ENCODE measurements around the gene SCN2A. TPM values are rescaled to one million over a fixed set of nuclear protein-coding genes. Genes with fewer than 3 reads are reported as not detected.

Gene SCN2A
- total and polyA plus RNA-seq, 8 donors: 0.25 to 0.66 (median 0.54) TPM

DNA sequence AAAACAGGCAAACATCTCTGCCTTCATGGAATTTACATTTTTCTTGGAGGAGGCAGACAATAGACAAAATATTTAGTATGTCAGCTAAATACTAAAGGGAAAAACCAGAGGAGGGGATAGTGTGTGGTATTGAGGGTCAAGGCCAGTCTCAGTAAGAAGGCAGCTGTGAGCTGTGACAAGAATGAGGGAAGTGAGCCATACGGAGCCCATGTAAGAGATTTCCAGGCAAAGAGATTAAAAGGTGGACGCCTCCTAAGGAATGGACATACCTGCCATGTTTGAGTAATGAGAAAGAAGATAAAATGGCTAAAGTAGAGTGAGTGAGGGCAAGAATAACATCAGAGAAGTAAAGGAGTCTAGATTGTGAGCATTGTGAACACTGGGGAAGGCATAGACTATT is 2.2 kb upstream of the SCN2A start:
- TF ChIP-seq, protein P1, sequence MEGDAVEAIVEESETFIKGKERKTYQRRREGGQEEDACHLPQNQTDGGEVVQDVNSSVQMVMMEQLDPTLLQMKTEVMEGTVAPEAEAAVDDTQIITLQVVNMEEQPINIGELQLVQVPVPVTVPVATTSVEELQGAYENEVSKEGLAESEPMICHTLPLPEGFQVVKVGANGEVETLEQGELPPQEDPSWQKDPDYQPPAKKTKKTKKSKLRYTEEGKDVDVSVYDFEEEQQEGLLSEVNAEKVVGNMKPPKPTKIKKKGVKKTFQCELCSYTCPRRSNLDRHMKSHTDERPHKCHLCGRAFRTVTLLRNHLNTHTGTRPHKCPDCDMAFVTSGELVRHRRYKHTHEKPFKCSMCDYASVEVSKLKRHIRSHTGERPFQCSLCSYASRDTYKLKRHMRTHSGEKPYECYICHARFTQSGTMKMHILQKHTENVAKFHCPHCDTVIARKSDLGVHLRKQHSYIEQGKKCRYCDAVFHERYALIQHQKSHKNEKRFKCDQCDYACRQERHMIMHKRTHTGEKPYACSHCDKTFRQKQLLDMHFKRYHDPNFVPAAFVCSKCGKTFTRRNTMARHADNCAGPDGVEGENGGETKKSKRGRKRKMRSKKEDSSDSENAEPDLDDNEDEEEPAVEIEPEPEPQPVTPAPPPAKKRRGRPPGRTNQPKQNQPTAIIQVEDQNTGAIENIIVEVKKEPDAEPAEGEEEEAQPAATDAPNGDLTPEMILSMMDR (IDR thresholded peaks at IDR 0.05): no peak
- ATAC-seq (no peak), DNase-seq (no peak)
- no peak overlapping the region for H3K27ac ChIP-seq
- H3K4me1 ChIP-seq: no peaks in the 10 kb centered on the region
- intact Hi-C loops (cut with DNase I): no loop called here
- H3K36me3 ChIP-seq: no peaks in the 10 kb centered on the region
- no peaks in the 10 kb centered on the region for H3K27me3 ChIP-seq
- no peaks in the 10 kb centered on the region for H3K9me3 ChIP-seq
- H3K4me3 ChIP-seq: no peak overlapping the region

DNA sequence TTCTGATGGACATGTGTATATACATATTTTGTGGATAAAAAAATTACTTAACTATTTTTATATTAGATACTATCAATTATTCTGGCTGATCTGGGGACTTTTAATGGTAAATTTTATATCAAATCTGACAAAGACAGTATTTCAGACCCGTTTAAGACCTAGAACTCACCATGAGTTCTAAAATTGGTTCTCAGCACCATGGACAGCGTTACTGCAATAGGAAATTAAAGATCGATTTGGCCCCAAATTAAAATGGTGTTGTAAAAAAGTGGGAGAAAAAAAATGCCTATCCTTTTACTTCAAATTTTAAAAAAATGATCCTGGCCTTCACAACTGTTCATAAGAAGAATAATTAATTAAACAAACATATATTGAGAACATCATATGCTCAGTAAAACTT is 919 bp upstream of the SCN2A start:
- Histone ChIP-seq H3K9me3 (no peaks in the 10 kb centered on the region), H3K4me3 (no peak overlapping the region), H3K27me3 (no peaks in the 10 kb centered on the region), H3K36me3 (no peaks in the 10 kb centered on the region), H3K4me1 (no peaks in the 10 kb centered on the region), H3K27ac (no peak overlapping the region)
- TF ChIP-seq, protein P1 (IDR thresholded peaks at IDR 0.05): no peak
- intact Hi-C loops (cut with DNase I): no loop called here
- peak in 2 of 4 donors; percentile 11 to 20 for DNase-seq
- peak; percentile 41 for ATAC-seq

DNA sequence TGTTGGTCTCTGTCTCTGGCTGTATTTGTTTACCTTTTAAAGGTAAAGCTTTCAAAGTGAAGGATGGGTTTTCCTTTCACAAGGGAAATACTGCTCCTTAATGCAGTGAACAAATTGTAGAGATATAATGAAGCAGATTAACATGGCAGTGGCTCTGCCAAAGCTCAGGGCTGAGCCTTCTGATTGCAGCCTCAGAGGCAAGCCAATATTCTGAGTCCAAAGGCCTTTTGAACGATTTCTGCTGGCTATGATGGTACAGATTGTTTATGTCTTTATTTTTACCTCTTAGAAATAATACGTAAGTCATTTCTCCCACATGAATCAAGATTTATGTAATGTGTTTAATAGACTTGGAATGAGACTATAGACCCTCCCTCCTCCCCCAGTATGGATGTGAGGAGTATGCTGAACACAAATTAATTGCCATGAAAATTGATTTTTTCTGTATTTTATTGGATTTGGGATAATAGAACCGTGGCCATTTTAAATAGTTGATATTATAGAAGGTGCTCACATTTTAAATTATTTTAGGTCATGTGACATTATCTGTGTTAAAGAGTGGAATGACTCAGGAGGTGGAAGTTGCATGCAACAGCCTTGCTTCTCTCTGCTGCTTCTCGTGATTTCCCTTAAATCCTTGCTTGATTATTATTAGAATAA is 772 bp downstream of the SCN2A start:
- Histone ChIP-seq H3K4me3 (no peak overlapping the region), H3K36me3 (no peaks in the 10 kb centered on the region), H3K27me3 (no peaks in the 10 kb centered on the region), H3K4me1 (no peaks in the 10 kb centered on the region), H3K27ac (no peak overlapping the region), H3K9me3 (no peaks in the 10 kb centered on the region)
- TF ChIP-seq, protein P1 (IDR thresholded peaks at IDR 0.05): no peak
- intact Hi-C loops (cut with DNase I): loop anchor here in 1 of 2 donors (10.0 kb wide), 1 partner anchor 55 kb away; no protein-coding TSS in a partner anchor
- ATAC-seq (no peak), DNase-seq (no peak)

DNA sequence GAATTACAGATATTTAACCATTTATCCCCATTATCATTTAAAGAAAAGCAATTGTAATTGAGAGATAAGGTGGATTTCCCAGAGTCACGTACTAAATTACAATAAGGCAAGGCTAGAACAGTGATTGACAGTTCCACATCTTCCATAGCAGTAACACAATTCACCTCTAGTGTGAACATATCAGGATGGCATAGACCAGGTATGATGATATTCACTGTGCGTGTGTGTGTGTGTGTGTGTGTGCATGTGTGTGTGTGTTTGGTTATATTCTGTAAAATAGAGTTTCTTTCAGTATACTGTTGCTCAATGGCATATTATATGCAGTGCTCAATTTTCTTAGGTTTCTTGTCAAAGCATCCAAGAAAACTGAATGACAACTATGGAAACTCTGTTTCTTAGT is 1.7 kb downstream of the SCN2A start:
- Histone ChIP-seq H3K27ac (no peak overlapping the region), H3K27me3 (no peaks in the 10 kb centered on the region), H3K9me3 (no peaks in the 10 kb centered on the region), H3K36me3 (no peaks in the 10 kb centered on the region), H3K4me1 (no peaks in the 10 kb centered on the region), H3K4me3 (no peak overlapping the region)
- no peak for ATAC-seq
- DNase-seq: no peak
- TF ChIP-seq, protein P1 (IDR thresholded peaks at IDR 0.05): no peak
- intact Hi-C loops (cut with DNase I): loop anchor here in 1 of 2 donors (10.0 kb wide), 1 partner anchor 54 kb away; no protein-coding TSS in a partner anchor

DNA sequence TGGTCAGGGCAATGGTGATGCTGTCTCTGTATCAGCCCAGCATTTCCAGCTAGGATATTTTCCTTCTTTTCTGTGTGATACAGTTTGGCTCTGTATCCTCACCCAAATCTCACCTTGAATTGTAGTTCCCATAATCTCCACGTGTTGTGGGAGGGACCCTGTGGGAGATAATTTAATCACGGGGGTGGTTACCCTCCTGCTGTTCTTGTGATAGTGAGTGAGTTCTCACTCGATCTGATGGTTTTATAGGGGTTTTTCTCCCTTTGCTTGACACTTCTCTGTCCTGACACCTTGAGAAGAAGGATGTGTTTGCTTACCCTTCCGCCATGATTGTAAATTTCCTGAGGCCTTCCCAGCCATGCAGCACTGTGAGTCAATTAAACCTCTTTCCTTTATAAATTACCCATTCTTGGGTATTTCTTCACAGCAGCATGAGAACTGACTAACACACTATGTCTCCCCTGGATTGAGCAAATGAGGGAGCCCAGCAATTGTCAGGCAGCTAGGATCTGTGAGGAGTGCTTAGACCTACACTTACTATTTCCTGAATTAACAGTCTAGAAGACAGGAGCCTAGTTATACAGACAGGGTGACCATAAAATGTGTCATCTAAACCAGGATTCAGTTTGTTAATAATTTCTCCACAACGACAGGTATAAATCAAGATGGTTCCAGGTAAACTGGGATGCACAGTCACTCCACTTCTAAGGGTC is 6.0 kb downstream of the SCN2A start:
- intact Hi-C loops (cut with DNase I): loop anchor here in 1 of 2 donors (10.0 kb wide), 1 partner anchor 50 kb away; no protein-coding TSS in a partner anchor
- Histone ChIP-seq H3K27me3 (no peaks in the 10 kb centered on the region), H3K9me3 (no peaks in the 10 kb centered on the region), H3K36me3 (no peaks in the 10 kb centered on the region), H3K27ac (no peak overlapping the region), H3K4me3 (no peak overlapping the region), H3K4me1 (no peaks in the 10 kb centered on the region)
- TF ChIP-seq, protein P1 (IDR thresholded peaks at IDR 0.05): no peak
- ATAC-seq (no peak), DNase-seq (no peak)

Data from left lung (tissue), 10 donors.